Activated CD8-positive, alpha-beta memory T cell treated with anti-CD3 and anti-CD28 coated beads for 36 hours (primary cell): ENCODE data around the gene TMEM269. TPM values are rescaled to one million over a fixed set of nuclear protein-coding genes. Genes with fewer than 3 reads are reported as not detected.

Experiments used
- CTCF ChIA-PET: fragments of 350-600 bp; sonication (Branson Sonifier 250); formaldehyde crosslinking; loops from one replicate; lab custom pipeline; 2021; ENCODE audit warnings: antibody characterized with exemption; lab: Charles Lee
- POLR2A ChIA-PET: fragments of 350-600 bp; sonication (Branson Sonifier 250); formaldehyde crosslinking; loops from one replicate; lab custom pipeline; 2021; ENCODE audit warnings: antibody characterized with exemption; lab: Charles Lee
- total RNA-seq, 2 experiments: library from RNA; stranded (reverse); gene quantifications; one replicate each; pipeline ENCODE4 v1.2.3, GENCODE V29; 2021

Gene TMEM269
- total RNA-seq, 2 experiments from 2014 or later: 0.13 TPM; not detected in 1

- ChIA-PET CTCF (interaction anchor here (0.5 to 2.3 kb wide), 12 partner anchors 8 to 307 kb away, joined by 3 to 8 read pairs (median 4); partner anchors contain the start of genes ERMAP, YBX1 and ZNF691), POLR2A (interaction anchor here (0.5 to 2.1 kb wide), 16 partner anchors 11 to 485 kb away, joined by 3 to 22 read pairs (median 3); partner anchors contain the start of genes PPIH, YBX1 and ZNF691)
These were observed 17.9 kb upstream of the TMEM269 start, which contains the start of the genes C1orf50 and P3H1 for GRCh38 chr1:42766741-42767509. Gene C1orf50, plus strand, starts transcription at chr1:42767249. Its CDS starts 63 bp downstream, at chr1:42767312. Gene P3H1, minus strand, starts transcription at chr1:42767028. Its CDS starts 57 bp downstream, at chr1:42766971.

GRCh38 chr1:42767510-42768000, 17.2 kb upstream of the TMEM269 start:
- ChIA-PET POLR2A (interaction anchor here (0.6 to 2.1 kb wide), 9 partner anchors 13 to 433 kb away, joined by 3 to 22 read pairs (median 4); partner anchors contain the start of genes PPIH, YBX1 and ZNF691), CTCF (interaction anchor here (0.8 to 2.3 kb wide), 9 partner anchors 9 to 306 kb away, joined by 3 to 8 read pairs (median 4); partner anchors contain the start of genes ERMAP, YBX1 and ZNF691)

DNA sequence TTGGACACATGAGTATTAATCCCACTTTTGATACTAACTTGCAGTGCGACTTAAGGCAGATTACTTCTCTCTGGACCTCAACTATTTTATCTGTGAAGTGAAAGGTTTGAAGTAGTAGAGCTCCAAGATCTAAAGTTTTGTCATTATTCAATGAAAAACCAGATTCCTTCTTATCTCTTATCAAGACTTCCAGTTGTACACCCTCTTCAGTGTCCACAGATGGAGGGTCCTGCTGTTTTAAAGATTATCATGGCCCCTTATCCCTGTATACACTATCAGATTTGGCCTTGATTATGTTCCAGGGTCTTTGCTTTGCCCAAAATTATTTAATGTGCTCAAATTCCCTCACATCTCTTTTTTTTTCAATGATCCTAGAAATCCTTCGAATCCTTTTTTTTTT, 16.6 kb upstream of the TMEM269 start:
- CTCF ChIA-PET: interaction anchor here (1.5 to 2.3 kb wide), 4 partner anchors 9 to 305 kb away, joined by 4 to 7 read pairs (median 5); partner anchors contain the start of gene ZNF691
- POLR2A ChIA-PET: interaction anchor here (0.7 to 1.8 kb wide), 3 partner anchors 14 to 78 kb away, joined by 3 to 15 read pairs (median 4); partner anchors contain the start of gene ZNF691

- ChIA-PET POLR2A (no interaction called here), CTCF (no interaction called here)
These were observed 15.0 kb upstream of the TMEM269 start for GRCh38 chr1:42769811-42770210.

- ChIA-PET POLR2A (no interaction called here), CTCF (interaction anchor here (0.7 kb wide), 1 partner anchor 10 kb away, joined by 3 read pairs; no protein-coding TSS in a partner anchor)
These were observed 11.4 kb upstream of the TMEM269 start for GRCh38 chr1:42773420-42773819.

GRCh38 chr1:42774928-42775526, 9.8 kb upstream of the TMEM269 start:
- ChIA-PET CTCF (interaction anchor here (0.6 kb wide), 1 partner anchor 856 kb away, joined by 4 read pairs; no protein-coding TSS in a partner anchor), POLR2A (no interaction called here)

GRCh38 chr1:42776502-42776901, 8.3 kb upstream of the TMEM269 start:
- ChIA-PET CTCF (interaction anchor here (1.1 to 1.3 kb wide), 2 partner anchors 8 to 137 kb away, joined by 4 read pairs; no protein-coding TSS in a partner anchor), POLR2A (no interaction called here)

DNA sequence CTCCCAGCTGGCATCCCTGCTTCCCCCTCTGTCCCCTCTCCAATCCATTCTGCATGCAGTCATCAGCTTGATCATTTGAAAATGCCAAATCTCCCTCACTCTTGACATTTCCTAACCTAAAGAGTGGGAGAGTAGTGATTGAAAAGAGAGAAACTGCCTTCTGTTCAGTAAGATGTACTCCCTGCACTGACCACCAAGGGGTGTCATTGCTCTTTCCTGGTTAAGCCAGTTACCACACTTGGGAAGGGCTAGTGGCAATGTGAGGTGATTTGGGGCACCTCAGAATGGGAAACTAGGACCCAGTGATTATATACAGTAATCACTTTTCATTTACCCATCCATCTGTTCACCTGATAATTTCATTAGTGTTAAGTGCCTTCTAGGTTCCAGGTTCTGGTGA, 6.9 kb upstream of the TMEM269 start:
- ChIA-PET POLR2A (interaction anchor here (1.2 kb wide), 1 partner anchor 11 kb away, joined by 3 read pairs; the partner anchor contains the start of genes C1orf50 and P3H1), CTCF (interaction anchor here (1.0 to 1.3 kb wide), 4 partner anchors 10 to 145 kb away, joined by 3 to 4 read pairs (median 3); partner anchors contain the start of gene ZNF691)

GRCh38 chr1:42779725-42780124, 5.1 kb upstream of the TMEM269 start:
- POLR2A ChIA-PET: no interaction called here

DNA sequence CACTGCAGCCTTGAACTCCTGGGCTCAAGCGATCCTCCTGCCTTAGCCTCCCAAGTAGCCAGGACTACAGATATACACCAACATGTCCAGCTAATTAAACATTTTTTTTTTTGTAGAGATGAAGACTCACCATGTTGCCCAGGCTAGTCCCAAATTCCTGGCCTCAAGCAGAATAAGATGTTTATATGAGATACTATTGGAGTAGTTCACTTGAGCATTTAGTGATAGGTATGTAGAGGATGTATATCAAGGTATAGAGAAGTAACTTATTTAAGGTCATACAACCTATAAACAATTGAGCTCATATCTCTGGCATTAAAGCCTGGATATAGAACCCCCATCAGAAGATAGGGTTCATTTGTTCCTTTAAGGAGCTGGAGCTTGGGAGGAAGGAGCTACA, 4.6 kb upstream of the TMEM269 start:
- POLR2A ChIA-PET: interaction anchor here (0.8 kb wide), 1 partner anchor 13 kb away, joined by 5 read pairs; the partner anchor contains the start of genes C1orf50 and P3H1
- CTCF ChIA-PET: interaction anchor here (1.2 to 2.3 kb wide), 3 partner anchors 9 to 133 kb away, joined by 3 to 7 read pairs (median 4); partner anchors contain the start of genes C1orf50 and P3H1

More at GRCh38 chr1:42779725-42780124, 5.1 kb upstream of the TMEM269 start:
- CTCF ChIA-PET: interaction anchor here (1.2 to 2.3 kb wide), 3 partner anchors 9 to 133 kb away, joined by 3 to 7 read pairs (median 4); partner anchors contain the start of genes C1orf50 and P3H1

DNA sequence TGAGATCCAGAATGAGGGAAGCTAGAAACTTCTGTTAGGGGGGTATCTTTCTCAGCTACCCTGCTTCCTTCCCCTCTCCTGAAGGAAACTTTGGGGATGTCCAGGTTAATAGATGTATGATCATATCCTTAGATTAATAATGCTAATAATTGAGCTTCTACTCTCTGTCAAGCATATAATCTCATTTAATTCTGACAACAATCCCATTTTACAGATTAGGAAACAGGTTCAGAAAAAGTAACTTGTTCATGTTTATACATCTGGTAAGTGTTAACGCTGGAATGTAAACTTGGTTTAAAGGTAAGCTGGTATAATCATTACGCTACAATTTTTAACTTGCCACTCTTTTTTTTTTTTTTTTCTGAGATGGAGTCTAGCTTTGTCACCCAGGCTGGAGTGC, 1.7 kb upstream of the TMEM269 start:
- CTCF ChIA-PET: interaction anchor here (0.7 to 1.4 kb wide), 2 partner anchors 34 to 290 kb away, joined by 3 to 5 read pairs; no protein-coding TSS in a partner anchor

GRCh38 chr1:42784547-42784945, 245 bp upstream of the TMEM269 start:
- ChIA-PET POLR2A (interaction anchor here (1.1 kb wide), 1 partner anchor 17 kb away, joined by 4 read pairs; the partner anchor contains the start of genes C1orf50 and P3H1), CTCF (no interaction called here)

More for the DNA sequence above, 1.7 kb upstream of the TMEM269 start:
- POLR2A ChIA-PET: interaction anchor here (0.6 kb wide), 1 partner anchor 15 kb away, joined by 3 read pairs; no protein-coding TSS in a partner anchor

DNA sequence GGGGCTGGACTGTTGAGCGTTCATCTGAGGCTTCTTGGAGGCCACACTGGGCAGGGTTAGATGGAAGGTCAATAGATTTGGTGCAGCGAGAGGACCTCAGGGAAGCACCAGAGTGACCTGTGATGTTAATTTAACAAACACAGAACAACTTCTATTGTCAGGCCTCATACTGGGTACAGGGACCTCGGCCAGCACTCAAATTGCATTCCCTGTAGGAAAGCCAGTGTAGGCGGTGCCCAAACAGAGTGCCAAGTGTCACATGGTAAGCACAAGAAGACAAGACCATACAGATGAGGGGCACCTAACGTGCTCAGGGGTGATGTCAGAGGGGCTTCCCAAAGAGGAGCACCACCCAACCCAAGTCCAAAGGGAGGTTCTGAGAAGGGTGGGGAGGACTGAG, 1.3 kb downstream of the TMEM269 start:
- POLR2A ChIA-PET: no interaction called here
- CTCF ChIA-PET: no interaction called here

- POLR2A ChIA-PET: no interaction called here
These were observed 3.2 kb downstream of the TMEM269 start for GRCh38 chr1:42788021-42788420.

DNA sequence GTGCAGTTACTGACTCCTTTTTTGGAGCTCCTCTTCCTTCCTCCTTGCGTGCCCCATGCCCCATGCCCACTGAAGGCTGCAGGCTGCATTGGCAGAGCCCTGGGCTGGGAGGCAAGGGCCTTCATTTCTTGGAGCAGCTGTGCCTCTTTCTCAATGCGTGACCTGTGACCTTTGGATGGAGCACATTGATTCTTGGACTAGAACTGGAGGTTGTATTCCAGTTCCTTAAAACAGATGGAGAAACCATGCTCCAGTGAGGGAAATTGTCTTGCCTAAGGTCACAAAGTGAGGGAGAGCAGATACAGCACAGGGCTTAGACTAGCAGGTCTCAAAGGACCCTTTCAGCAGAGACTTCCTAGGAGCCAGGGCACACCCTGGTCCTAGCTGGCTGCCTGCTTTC, 9.0 kb downstream of the TMEM269 start:
- ChIA-PET CTCF (interaction anchor here (1.0 kb wide), 1 partner anchor 216 kb away, joined by 3 read pairs; no protein-coding TSS in a partner anchor), POLR2A (no interaction called here)

More at GRCh38 chr1:42788021-42788420, 3.2 kb downstream of the TMEM269 start:
- CTCF ChIA-PET: no interaction called here

- POLR2A ChIA-PET: no interaction called here
- CTCF ChIA-PET: no interaction called here
These were observed 12.6 kb downstream of the TMEM269 start for GRCh38 chr1:42797414-42797813.

DNA sequence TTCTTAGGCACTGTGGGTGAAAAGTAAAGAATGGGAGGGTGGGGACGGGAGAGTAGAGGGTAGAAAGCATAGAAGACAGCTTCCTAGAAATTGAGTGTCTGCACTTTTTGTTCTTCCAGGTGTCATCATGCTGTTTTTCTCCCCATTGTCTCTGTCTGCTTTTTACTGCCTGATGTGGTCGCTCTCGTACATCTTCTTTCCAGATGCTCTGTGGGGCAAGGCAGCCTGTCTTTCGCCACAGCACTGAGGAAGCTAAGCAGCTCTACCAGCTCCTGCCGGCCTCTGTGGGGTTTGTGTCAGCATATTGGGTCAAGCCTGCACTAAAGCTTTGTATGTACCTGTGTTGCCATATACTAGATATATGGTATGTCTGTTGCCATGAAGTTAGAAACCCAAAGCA, 13.2 kb downstream of the TMEM269 start:
- CTCF ChIA-PET: no interaction called here
- POLR2A ChIA-PET: no interaction called here

DNA sequence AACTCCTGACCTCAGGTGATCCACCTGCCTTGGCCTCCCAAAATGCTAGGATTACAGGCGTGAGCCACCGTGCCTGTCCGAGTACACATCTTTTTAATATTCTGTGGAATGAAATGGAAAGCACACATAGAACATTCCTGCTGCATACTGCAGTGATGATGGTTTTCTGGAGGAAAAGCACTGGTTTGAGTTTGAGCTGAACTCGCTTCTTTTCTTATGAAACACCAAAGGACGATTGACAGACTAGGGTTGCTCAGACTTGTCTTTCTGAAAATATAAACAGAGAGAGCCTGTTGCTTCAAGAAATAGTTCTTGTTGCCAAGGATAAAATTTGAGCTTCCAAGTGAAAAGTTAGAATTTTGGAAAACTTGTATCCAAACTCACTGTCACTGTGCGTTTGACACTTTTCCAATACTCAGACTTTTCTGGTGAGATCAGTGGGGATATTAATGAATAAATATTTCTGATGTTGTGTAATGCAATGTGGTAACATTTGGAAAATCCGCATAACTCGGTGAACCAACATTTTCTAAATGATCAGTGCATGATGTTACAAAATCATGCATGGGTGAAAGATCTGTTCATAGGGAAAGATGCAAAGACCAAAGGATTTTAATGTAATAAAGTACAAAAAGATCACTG, 17.2 kb downstream of the TMEM269 start:
- ChIA-PET POLR2A (no interaction called here), CTCF (no interaction called here)
